HL-60/S4 treated with phorbol 12-myristate 13-acetate at 8.2 ng/mL for 4 days and 3 days (cell line): ENCODE measurements around the gene ZNF821.
"Not testable (repeated sequence)": the region's sequence is repeated elsewhere in the genome, so short reads cannot be mapped to it uniquely, and the experiment has no call there.

Experiments used
- in situ Hi-C: fragments of 300-500 bp; cut with MboI; formaldehyde crosslinking; loops from 2 replicates; pipeline ENCODE4 v1.15.0; 2022; ENCODE audit warnings: low sequenced_read_pairs

Gene ZNF821, protein sequence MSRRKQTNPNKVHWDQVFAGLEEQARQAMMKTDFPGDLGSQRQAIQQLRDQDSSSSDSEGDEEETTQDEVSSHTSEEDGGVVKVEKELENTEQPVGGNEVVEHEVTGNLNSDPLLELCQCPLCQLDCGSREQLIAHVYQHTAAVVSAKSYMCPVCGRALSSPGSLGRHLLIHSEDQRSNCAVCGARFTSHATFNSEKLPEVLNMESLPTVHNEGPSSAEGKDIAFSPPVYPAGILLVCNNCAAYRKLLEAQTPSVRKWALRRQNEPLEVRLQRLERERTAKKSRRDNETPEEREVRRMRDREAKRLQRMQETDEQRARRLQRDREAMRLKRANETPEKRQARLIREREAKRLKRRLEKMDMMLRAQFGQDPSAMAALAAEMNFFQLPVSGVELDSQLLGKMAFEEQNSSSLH

DNA sequence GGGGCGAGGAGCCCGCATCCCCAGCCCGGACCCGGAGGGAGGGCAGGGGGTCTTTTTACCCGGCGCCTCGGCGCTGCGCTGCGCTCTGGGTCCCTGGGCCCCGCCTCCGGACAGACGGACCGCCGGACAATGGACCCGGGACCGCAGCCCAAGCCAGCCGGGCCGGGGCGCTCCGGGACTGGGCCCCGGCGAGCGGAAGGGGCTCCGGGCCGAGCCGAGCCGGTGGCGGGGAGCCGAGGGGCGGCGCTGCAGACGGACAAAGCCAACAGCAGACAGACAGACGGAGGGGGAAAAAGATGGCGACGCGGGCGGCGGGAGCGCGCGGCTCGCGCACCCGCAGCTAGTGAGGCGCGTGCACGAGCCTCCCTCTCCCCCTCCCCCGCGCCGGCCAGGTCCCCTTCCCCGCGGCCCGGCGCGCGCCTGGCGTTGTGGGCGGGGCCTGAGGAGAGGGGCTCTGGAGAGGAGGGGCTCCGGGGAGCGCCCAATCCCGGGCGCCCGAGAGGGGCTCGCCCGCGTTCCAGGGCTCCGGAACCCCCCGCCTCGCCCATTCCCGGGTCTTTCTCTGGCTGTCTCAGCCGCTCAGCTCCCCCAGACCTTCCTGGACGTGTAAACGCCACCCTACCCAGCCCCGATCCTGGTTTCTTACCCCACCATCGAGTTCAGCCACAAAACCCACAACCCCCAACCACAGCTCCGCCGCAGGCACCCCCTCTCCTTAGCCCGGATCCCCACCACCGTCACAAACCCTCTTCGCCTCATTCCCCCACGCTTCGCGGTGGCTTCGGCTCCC, at the start of gene ZNF821:
Gene ZNF821, minus strand, starts transcription at position 334 of the 790 bp plus-strand sequence. CDS start 4,236 bp downstream, outside the sequence.
- in situ Hi-C loops: no loop called here

DNA sequence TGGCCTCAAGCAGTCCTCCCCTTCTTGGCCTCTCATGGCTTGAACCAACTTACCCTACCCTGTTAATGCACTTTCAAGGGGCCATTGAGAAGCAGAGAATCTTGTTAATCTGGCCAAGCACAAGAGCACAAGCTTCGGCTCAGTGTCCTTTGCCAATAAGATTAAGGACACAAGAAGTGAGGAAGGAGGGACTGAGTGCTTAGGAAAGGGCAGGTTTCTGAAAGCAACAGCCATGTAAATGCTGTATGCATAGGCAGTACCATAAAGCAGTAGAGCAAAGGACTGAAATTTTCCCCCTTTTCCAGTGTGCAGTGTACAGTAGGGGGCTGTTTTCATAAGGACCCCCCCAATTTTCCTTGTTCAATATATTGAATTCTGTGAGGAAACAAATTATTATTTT, 49.0 kb upstream of the ZNF821 start:
- in situ Hi-C loops: no loop called here

DNA sequence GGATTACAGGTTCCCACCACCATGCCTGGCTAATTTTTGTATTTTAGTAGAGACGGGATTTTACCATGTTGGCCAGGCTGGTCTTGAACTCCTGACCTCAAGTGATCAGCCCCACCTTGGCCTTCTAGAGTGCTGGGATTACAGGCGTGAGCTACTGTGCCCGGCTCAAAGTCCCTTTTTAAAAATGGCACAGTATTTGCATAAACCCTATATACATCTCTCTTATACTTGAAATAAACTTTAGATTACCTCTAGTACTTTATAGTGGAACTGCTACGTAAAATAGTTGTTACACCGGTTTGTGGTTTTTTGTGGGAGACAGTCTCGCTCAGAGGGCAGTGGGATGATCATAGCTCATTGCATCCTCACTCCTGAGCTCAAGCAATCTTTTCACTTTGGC, 47.6 kb upstream of the ZNF821 start:
- in situ Hi-C loops: no loop called here

DNA sequence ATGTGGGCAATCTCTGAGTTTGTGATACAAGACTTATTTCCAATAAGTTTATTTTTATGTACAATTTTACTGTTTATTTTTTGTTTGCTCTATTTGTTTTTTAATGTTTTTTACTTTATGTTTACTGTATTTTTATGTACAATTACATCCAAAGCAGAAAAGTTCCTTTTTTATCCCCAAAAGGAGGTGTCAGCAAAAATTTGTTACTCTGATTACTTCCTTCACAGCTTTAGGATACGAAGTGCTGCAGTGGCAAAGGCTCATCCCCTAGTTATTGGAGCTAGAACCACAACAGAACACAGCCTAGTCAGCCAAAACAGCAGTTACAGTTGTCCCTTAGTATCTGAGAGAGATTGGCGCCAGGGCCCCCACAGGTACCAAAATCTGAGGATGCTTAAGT, 47.0 kb upstream of the ZNF821 start:
- in situ Hi-C loops: no loop called here

DNA sequence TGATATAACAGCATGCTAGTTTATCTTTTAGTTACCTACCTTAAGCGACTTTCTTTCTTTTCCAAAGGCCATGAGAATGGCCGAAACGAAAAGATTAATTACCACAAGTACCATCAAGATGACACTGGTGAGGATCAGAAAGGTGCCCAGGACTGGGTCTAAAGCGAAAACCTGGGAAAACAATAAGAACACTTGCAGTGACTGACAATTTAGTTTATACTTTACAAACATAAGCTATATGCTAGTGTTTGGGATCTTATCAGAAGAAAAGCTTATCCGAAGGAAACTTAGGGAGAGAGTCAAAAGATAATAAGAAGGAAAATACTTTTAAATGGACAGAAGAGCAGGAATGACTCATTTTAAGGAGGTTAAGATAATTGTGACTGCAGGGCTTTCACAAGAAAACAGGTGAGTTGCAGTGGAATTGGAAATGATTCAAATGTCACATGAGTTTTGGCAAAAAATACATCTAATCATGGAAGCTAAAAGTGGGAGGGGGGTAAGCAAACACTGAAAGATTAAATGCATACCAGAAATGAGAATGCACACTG, 46.1 kb upstream of the ZNF821 start:
- in situ Hi-C loops: no loop called here

DNA sequence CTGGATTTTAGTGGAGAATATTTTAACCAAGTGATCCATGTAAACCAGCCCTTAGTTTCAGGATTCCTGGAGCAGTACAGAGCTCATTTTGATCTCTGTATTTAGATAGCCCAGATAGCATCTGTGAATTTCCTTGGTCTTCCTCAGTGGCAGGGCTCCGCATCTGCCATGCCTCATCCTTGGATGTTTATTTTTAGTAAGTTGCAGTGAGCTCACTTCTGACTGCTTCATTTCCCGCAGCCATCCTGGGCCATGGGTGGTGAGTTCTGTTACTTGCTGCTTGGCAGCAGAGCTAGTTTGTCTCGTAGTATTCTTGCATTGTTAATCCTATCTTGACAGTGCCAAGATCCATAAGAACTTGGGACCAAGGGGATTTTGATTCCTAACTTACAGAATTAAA, 45.1 kb upstream of the ZNF821 start:
- in situ Hi-C loops: no loop called here

DNA sequence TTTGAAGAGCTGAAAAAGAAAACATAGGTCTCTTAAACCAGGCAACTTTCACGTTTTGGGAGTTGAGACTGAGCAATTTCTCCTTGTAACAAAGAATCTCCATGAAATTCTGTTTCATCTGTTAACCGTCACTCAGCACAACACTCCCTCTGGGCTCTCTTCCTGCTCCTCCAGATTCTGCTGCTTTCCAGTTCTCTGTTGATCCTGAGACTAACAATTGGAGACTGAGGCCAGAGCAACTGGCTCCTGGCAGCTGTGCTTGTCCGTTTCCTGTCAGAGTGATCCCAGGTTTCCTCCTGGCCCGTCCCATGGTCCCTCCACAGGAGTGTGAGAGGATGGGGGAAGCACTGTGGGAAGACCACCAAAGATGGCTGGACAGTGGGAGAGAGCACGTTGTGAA, 43.8 kb upstream of the ZNF821 start:
- in situ Hi-C loops: no loop called here

DNA sequence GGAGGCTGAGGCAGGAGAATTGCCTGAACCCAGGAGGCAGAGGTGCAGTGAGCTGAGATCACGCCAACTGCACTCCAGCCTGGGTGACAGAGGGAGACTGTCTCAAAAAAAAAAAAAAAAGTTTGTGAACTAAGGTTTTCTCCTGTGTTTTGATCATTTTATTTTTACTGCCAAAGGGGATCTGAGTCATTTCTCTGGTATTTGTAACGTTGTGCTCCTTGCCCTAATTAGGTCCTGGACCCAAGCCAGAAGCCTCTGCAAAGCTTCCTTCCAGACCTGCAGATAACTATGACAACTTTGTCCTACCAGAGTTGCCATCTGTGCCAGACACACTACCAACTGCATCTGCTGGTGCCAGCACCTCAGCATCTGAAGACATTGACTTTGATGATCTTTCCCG, 43.4 kb upstream of the ZNF821 start:
- in situ Hi-C loops: no loop called here

DNA sequence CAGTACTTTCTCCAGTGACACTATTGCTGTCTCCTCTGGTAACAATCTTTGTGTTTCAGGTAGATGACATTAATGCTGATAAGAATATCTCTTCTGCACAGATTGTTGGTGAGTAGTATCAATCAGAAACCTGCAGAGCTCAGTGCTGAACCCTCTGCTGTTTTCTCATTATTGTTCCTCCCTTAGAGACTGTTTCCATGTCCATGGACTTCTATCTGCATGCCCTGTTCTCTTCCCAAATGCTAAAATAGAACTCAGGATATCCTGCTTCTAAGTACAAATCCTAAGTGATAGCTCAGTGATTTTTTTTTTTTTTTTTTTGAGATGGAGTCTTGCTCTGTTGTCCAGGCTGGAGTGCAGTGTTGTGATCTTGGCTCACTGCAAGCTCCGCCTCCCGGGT, 40.7 kb upstream of the ZNF821 start:
- in situ Hi-C loops: no loop called here

DNA sequence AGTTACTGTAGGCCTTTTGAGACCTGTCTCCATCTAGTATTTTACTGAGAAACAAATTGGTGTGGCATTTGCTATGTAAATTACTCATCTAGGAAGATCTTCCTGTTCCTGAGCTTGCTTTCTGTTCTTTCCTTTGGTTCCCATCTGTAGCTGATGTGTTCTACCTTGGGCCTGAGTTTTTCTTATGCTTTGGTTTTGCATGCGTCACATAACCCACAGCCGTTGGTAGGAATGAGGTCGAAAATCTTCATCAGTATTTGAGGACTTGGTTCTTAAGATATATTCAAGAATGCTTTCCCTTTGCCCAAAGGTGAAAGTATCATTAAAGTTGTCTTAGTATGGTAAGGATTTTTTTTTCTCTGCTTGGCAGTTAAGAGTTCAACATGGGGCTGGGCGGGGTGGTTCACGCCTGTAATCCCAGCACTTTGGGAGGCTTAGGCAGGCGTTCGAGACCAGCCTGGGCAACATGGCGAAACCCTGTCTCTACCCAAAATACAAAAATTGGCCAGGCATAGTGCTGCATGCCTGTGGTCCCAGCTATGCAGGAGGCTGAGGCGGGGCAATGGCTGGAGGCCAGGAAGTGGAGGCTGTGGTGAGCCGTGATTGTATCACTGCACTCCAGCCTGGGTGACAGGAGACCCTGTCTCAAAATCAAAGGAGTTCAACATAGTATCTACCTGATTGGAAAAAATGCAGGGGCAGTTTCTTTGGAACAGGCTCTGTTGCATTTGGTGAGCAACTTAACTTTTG, 40.1 kb upstream of the ZNF821 start:
- in situ Hi-C loops: no loop called here

DNA sequence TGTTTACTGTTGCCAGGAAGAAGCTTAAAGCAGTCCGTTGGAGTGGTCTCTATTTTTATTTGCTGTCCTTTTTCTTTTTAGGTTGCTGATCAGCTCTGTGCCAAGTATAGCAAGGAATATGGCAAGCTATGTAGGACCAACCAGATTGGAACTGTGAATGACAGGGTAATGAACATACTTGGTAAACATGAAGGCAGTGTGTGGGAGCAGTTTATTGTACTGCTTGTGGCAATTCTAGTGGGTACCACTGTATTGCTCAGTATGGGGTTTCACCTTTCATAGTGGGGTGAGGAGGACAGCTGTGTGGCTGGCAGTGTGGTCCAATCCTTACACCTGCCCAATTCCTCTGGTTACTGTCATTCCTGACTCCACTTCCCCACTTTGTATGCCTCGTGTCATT, 36.7 kb upstream of the ZNF821 start:
- in situ Hi-C loops: no loop called here

DNA sequence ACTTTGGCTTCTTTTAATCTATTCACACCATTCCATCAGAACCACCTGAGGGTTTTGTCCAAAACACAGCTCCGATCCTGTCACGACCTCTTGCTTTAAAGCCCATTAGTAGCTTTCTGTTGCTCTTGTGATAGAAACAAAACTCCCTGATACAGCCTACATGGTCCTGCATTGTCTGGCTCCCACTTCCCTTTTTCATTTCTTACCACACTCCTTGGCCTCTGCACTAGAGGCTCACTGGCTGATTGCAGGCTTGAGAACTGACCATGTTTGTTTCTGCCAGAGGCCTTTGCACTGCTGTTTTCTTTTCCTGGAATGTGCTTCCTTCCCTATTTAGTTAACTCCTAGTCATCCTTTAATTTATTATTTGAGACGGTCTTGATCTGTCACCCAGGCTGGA, 35.1 kb upstream of the ZNF821 start:
- in situ Hi-C loops: no loop called here

DNA sequence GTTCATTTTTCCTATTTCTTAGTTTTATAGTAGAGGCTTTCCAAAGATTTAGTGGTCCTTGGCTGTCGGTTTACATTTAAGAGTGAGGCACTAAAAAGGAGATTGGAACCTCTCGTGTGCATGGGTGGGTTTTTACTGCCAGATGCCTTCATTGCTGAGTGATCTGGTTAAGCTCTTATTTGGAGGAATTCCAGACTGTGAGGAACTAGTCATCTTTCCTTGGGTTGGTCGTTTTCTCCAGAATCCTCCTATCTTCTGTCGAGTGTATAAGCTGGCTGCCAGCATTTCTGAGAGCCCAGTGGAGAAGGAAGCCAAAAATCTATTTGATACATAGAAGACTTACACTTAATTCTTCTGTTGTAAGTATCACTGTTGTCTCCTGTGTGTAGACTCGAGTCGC, 33.9 kb upstream of the ZNF821 start:
- in situ Hi-C loops: no loop called here

DNA sequence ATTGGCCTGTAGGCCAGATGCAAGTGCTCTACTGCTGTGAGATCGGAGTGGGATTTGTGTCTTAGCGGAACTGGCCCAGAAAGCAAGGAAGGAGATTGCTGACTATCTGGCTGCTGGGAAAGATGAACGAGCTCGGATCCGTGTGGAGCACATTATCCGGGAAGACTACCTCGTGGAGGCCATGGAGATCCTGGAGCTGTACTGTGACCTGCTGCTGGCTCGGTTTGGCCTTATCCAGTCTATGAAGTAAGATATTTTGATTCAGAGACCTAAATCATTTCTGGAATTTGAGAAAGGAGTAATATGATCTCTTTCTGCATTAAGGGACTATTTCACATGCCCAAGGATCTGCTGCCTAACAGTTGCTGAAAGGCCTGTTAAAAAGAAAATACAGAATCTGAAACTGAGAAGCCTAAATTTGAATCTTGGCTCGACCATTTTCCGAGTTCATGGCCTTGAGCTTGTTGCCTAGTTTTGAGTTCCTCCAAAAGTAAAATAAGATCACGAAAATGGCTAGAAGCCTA, 32.5 kb upstream of the ZNF821 start:
- in situ Hi-C loops: no loop called here

DNA sequence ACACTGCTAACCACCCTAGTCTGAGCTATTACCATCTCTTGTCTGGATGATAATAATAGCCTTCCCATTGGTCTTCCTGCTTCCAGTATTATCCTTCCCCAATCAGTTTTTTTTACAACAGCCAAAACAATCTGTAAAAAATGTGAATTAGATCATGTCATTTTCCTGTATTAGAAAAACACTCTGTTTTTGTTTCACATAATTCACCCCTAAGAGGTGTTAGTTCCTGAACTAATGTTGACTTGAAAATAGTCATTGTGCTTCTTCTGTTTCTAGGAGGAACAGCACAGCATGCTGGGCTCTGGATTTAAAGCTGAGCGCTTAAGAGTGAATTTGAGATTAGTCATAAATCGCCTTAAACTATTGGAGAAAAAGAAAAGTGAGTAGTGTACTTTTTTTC, 31.4 kb upstream of the ZNF821 start:
- in situ Hi-C loops: no loop called here

DNA sequence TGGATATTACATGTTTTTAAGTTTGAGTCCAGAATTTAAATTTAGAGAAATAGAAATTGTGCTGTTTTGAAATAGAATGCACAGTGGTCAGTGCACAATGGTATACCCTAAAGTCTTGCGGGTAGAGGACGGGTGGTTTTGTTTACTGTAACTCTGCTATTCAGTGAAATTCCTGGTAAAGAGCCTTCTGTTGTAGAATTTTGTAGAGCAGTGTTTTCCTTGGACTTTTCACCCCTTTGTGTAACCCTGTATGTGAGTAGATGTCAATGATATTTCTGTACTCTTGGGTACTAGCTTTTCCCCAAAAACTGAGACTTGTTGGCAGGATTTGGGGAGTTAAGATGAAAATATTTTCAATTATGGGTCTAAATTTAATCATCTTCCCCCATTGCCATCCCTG, 30.8 kb upstream of the ZNF821 start:
- in situ Hi-C loops: no loop called here

DNA sequence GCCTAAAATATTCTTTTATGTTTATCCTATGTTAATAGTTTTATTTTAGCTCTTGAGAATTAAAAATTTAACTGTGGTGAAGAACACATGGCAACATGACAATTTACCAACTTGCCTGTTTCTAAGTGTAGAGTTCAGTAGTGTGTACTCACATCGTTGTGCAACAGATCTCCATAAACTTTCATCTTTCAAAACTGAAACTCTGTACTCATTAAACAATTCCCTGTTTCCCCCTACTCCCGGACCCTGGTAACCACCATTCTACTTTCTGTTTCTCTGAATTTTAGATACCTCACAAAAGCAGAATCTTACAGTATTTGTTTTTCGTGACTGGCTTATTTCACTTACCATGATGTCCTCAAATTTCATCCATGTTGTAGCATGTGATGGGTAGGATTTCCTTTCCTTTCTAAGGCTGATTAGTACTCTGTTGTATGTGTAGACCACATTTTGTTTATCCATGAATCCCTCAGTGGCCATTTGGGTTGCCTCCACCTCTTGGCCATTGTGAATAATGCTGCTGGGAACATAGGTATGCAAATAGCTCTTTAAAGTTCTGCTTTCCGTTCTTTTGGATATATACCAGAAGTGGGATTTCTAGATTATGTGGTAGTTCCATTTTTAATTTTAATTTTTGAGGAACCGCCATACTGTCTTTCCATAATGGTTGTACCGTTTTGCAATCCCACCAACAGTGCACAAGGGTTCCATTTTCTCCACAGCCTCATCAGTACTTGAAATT, 28.7 kb upstream of the ZNF821 start:
- in situ Hi-C loops: no loop called here

DNA sequence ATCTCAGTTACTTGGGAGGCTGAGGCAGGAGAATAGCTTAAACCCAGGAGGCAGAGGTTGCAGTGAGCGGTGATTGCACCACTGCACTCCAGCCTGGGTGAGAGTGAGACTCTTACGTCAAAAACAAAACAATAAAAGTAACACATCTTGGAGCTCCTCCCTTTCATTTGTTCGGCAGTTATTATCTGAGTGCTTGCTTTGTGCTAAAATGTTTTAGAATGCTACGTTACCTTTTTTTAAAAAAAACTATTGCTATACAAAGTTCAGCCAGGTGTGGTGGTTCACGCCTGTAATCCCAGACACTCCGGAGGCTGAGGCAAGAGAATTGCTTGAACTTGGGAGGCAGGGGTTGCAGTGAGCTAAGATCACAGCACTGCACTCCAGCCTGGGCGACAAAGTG, 27.1 kb upstream of the ZNF821 start:
- in situ Hi-C loops: no loop called here

DNA sequence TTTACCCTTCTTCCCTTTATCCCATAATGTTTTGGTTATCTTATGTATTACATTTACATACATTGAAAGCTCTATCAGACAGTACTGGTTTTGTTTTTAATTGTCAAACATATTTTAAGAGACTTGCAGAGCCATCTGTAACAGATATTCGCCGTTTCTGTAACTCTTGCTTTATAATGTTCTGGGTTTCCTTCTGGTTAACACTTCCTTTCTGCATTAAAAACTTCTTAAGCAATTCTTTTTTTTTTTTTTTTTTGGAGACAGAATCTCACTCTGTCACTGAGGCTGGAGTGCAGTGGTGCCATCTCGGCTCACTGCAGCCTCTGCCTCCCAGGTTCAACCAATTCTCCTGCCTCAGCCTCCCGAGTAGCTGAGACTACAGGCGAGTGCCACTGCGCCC, 21.8 kb upstream of the ZNF821 start:
- in situ Hi-C loops: not testable (repeated sequence)

DNA sequence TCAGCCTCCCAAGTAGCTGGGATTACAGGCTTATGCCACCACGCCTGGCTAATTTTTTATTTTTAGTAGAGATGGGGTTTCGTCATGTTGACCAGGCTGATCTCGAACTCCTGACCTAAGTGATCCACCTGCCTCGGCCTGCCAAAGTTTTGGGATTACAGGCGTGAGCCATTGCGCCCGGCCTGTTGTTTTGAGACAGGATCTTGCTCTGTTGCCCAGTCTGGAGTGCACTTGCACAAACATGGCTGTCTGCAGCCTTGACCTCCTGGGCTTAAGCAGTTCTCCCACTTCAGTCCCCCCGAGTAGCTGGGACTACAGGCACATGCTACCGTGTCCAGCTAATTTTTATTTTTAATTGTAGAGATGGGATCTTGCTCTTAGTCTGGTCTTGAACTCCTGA, 20.3 kb upstream of the ZNF821 start:
- in situ Hi-C loops: no loop called here
